Measurements from ENCODE around the gene TLCD4. TPM values are rescaled to one million over a fixed set of nuclear protein-coding genes. Genes with fewer than 3 reads are reported as not detected.

TLCD4 gene
- total RNA-seq, 1 experiment from 2014 or later, result 12.1 TPM

DNA sequence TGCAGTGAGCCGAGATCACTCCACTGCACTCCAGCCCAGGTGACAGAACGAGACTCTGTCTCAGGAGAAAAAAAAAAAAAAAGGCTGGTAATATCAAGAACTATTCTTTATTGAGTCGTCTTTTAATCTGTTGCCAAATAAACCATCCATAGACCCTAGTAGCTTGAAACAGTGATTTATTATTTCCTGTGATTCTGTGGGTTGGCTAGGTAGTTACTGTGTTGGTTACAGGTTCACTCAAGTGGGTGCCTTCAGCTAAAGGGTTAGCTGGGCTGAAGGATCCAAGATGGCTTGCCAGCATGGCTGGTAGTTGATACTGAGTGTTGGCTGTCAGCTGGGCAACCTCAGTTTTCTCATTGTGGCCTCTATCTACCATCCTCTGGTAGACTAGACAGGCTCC is 9.2 kb downstream of the TLCD4 start:
- BruUV-seq (replicated peaks), result no TSS peak

More for the DNA sequence above, 9.2 kb downstream of the TLCD4 start:
- Histone ChIP-seq H3K36me3 (ENCODE audit: control insufficient read depth in 1 of 2, insufficient read depth in 2 of 2, low read length in 2 of 2) (no peaks in the 10 kb centered on the region), H2AFZ (ENCODE audit: low read depth, low read length, poor library complexity, severe bottlenecking) (no peak overlapping the region), H3K27me3 (ENCODE audit: insufficient read depth, low read length) (no peaks in the 10 kb centered on the region), H3K4me2 (ENCODE audit: low read length) (no peak overlapping the region), H3K27ac (ENCODE audit: low read depth, low read length) (no peak overlapping the region), H3K9me2 (ENCODE audit: insufficient read depth) (no peaks in the 10 kb centered on the region), H4K20me1 (ENCODE audit: insufficient read depth) (no peaks in the 10 kb centered on the region), H3K4me3 (replicated peaks in 1 of 2; ENCODE audit: low read depth in 1 of 2, low read length in 2 of 2) (no peak overlapping the region), H3K9me3 (ENCODE audit: control insufficient read depth in 1 of 2, insufficient read depth in 1 of 2, low read depth in 1 of 2, low read length in 2 of 2) (no peaks in the 10 kb centered on the region), H3K9ac (ENCODE audit: low read length) (no peak overlapping the region), H3K79me2 (ENCODE audit: insufficient read depth, low read length) (peaks cover 3% of the 10 kb centered on the region), H3K4me1 (ENCODE audit: control insufficient read depth in 1 of 2, insufficient read depth in 2 of 2, low read length in 2 of 2) (no peaks in the 10 kb centered on the region)
- ATAC-seq, result no peak
- DNase-seq (ENCODE audit: low read depth, low spot score), result no peak
- POLR2A ChIA-PET, result no interaction called here
- TF ChIP-seq RAD21 (IDR thresholded peaks at IDR 0.05; ENCODE audit: low read depth) (no peak), SP1 (IDR thresholded peaks at IDR 0.05; ENCODE audit: low read depth) (no peak), EZH2 (IDR thresholded peaks at IDR 0.05) (no peak), POLR2AphosphoS5 (IDR thresholded peaks at IDR 0.05; ENCODE audit: low read depth, low read length) (no peak), ZFX (IDR thresholded peaks at IDR 0.05) (no peak), FOSL1 (IDR thresholded peaks at IDR 0.05; ENCODE audit: low read depth) (no peak), CEBPB (IDR thresholded peaks at IDR 0.05; ENCODE audit: low read depth) (no peak), SIN3A (IDR thresholded peaks at IDR 0.05; ENCODE audit: low read depth) (no peak), SRF (IDR thresholded peaks at IDR 0.05; ENCODE audit: low read depth) (no peak), ELF1 (IDR thresholded peaks at IDR 0.05; ENCODE audit: borderline replicate concordance, low read depth) (no peak), EGR1 (IDR thresholded peaks at IDR 0.05; ENCODE audit: low read depth) (no peak), YY1 (IDR thresholded peaks at IDR 0.05; ENCODE audit: extremely low read depth, insufficient replicate concordance, low read depth, low read length) (no peak), EZH2phosphoT487 (IDR thresholded peaks at IDR 0.05; ENCODE audit: borderline replicate concordance) (no peak)
- TF ChIP-seq, protein P1, sequence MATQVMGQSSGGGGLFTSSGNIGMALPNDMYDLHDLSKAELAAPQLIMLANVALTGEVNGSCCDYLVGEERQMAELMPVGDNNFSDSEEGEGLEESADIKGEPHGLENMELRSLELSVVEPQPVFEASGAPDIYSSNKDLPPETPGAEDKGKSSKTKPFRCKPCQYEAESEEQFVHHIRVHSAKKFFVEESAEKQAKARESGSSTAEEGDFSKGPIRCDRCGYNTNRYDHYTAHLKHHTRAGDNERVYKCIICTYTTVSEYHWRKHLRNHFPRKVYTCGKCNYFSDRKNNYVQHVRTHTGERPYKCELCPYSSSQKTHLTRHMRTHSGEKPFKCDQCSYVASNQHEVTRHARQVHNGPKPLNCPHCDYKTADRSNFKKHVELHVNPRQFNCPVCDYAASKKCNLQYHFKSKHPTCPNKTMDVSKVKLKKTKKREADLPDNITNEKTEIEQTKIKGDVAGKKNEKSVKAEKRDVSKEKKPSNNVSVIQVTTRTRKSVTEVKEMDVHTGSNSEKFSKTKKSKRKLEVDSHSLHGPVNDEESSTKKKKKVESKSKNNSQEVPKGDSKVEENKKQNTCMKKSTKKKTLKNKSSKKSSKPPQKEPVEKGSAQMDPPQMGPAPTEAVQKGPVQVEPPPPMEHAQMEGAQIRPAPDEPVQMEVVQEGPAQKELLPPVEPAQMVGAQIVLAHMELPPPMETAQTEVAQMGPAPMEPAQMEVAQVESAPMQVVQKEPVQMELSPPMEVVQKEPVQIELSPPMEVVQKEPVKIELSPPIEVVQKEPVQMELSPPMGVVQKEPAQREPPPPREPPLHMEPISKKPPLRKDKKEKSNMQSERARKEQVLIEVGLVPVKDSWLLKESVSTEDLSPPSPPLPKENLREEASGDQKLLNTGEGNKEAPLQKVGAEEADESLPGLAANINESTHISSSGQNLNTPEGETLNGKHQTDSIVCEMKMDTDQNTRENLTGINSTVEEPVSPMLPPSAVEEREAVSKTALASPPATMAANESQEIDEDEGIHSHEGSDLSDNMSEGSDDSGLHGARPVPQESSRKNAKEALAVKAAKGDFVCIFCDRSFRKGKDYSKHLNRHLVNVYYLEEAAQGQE (IDR thresholded peaks at IDR 0.05; ENCODE audit: low read depth), result no peak
- TF ChIP-seq, protein P2, sequence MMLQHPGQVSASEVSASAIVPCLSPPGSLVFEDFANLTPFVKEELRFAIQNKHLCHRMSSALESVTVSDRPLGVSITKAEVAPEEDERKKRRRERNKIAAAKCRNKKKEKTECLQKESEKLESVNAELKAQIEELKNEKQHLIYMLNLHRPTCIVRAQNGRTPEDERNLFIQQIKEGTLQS (IDR thresholded peaks at IDR 0.05), result no peak
- TF ChIP-seq, protein P3, sequence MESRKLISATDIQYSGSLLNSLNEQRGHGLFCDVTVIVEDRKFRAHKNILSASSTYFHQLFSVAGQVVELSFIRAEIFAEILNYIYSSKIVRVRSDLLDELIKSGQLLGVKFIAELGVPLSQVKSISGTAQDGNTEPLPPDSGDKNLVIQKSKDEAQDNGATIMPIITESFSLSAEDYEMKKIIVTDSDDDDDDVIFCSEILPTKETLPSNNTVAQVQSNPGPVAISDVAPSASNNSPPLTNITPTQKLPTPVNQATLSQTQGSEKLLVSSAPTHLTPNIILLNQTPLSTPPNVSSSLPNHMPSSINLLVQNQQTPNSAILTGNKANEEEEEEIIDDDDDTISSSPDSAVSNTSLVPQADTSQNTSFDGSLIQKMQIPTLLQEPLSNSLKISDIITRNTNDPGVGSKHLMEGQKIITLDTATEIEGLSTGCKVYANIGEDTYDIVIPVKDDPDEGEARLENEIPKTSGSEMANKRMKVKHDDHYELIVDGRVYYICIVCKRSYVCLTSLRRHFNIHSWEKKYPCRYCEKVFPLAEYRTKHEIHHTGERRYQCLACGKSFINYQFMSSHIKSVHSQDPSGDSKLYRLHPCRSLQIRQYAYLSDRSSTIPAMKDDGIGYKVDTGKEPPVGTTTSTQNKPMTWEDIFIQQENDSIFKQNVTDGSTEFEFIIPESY (IDR thresholded peaks at IDR 0.05; ENCODE audit: extremely low read depth, insufficient replicate concordance, low read length), result no peak
- TF ChIP-seq, protein P4, sequence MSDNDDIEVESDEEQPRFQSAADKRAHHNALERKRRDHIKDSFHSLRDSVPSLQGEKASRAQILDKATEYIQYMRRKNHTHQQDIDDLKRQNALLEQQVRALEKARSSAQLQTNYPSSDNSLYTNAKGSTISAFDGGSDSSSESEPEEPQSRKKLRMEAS (IDR thresholded peaks at IDR 0.05), result no peak
- TF ChIP-seq, protein P5, sequence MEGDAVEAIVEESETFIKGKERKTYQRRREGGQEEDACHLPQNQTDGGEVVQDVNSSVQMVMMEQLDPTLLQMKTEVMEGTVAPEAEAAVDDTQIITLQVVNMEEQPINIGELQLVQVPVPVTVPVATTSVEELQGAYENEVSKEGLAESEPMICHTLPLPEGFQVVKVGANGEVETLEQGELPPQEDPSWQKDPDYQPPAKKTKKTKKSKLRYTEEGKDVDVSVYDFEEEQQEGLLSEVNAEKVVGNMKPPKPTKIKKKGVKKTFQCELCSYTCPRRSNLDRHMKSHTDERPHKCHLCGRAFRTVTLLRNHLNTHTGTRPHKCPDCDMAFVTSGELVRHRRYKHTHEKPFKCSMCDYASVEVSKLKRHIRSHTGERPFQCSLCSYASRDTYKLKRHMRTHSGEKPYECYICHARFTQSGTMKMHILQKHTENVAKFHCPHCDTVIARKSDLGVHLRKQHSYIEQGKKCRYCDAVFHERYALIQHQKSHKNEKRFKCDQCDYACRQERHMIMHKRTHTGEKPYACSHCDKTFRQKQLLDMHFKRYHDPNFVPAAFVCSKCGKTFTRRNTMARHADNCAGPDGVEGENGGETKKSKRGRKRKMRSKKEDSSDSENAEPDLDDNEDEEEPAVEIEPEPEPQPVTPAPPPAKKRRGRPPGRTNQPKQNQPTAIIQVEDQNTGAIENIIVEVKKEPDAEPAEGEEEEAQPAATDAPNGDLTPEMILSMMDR (IDR thresholded peaks at IDR 0.05 in 2 of 3, conservative IDR thresholded peaks at IDR 0.05 in 1 of 3; ENCODE audit: borderline replicate concordance in 1 of 3, insufficient read depth in 1 of 3, low read depth in 2 of 3, low read length in 2 of 3), result no peak
- CTCF ChIA-PET, result no interaction called here
- RAD21 ChIA-PET (ENCODE audit: low non-redundant PET in 1 of 2, low total read pairs in 2 of 2, uncharacterized antibody in 2 of 2, unreplicated experiment in 2 of 2), result no interaction called here
- intact Hi-C loops (cut with micrococcal nuclease), result no loop called here
